IPS-18a (cell line): ENCODE measurements around the gene GDF11.

Source experiments
- H3K27ac ChIP-seq: one replicate; pipeline ENCODE4 v1.5.1; 2013; ENCODE audit warnings: low read length
- H3K27me3 ChIP-seq: one replicate; pipeline ENCODE4 v1.6.1; 2013; ENCODE audit warnings: mild to moderate bottlenecking, low read length; ENCODE audit not compliant: control insufficient read depth, insufficient read depth
- H3K36me3 ChIP-seq: one replicate; pipeline ENCODE4 v1.6.1; 2013; ENCODE audit warnings: low read depth, low read length; ENCODE audit not compliant: control insufficient read depth
- H3K4me1 ChIP-seq: one replicate; pipeline ENCODE4 v1.6.1; 2013; ENCODE audit warnings: low read depth, low read length; ENCODE audit not compliant: control insufficient read depth
- H3K4me3 ChIP-seq: one replicate; pipeline ENCODE4 v1.5.1; 2013; ENCODE audit warnings: low read length
- H3K9ac ChIP-seq: one replicate; pipeline ENCODE4 v1.6.1; 2013; ENCODE audit warnings: mild to moderate bottlenecking, low read length, moderate library complexity
- H3K9me3 ChIP-seq: one replicate; pipeline ENCODE4 v1.6.1; 2013; ENCODE audit warnings: low read depth, low read length; ENCODE audit not compliant: control insufficient read depth

Gene GDF11

GRCh38 chr12:55789893-55790292 lies 47.0 kb downstream of the GDF11 start:
- H3K4me1 ChIP-seq, result no peaks in the 10 kb centered on the region
- no peak overlapping the region for H3K4me3 ChIP-seq
- no peaks in the 10 kb centered on the region for H3K27me3 ChIP-seq
- H3K9ac ChIP-seq, result no peak overlapping the region
- no peak overlapping the region for H3K27ac ChIP-seq
- peaks cover 84% of the 10 kb centered on the region for H3K36me3 ChIP-seq
- H3K9me3 ChIP-seq, result no peaks in the 10 kb centered on the region

- H3K4me3 ChIP-seq, result no peak overlapping the region
- no peak overlapping the region for H3K9ac ChIP-seq
- H3K27ac ChIP-seq, result no peak overlapping the region
- H3K27me3 ChIP-seq, result no peaks in the 10 kb centered on the region
- peaks cover 74% of the 10 kb centered on the region for H3K36me3 ChIP-seq
- no peaks in the 10 kb centered on the region for H3K9me3 ChIP-seq
- H3K4me1 ChIP-seq, result no peaks in the 10 kb centered on the region
These were observed 53.0 kb downstream of the GDF11 start for GRCh38 chr12:55795950-55796349.

GRCh38 chr12:55797068-55797467 lies 54.1 kb downstream of the GDF11 start:
- no peaks in the 10 kb centered on the region for H3K4me1 ChIP-seq
- no peaks in the 10 kb centered on the region for H3K27me3 ChIP-seq
- peaks cover 78% of the 10 kb centered on the region for H3K36me3 ChIP-seq
- no peaks in the 10 kb centered on the region for H3K9me3 ChIP-seq
- no peak overlapping the region for H3K27ac ChIP-seq
- no peak overlapping the region for H3K9ac ChIP-seq
- no peak overlapping the region for H3K4me3 ChIP-seq

GRCh38 chr12:55797550-55797949 lies 54.6 kb downstream of the GDF11 start:
- Histone ChIP-seq H3K27ac (no peak overlapping the region), H3K4me3 (no peak overlapping the region), H3K27me3 (no peaks in the 10 kb centered on the region), H3K9ac (no peak overlapping the region), H3K4me1 (no peaks in the 10 kb centered on the region), H3K36me3 (peaks cover 78% of the 10 kb centered on the region), H3K9me3 (no peaks in the 10 kb centered on the region)
